Adrenal gland (tissue), 12 donors: ENCODE data around the gene CNTNAP2. TPM values are rescaled to one million over a fixed set of nuclear protein-coding genes. Genes with fewer than 3 reads are reported as not detected.

ENCODE experiments used
- DNase-seq, 7 donors: peaks; one replicate each; pipeline ENCODE4 v3.0.0-alpha.2; 2019 to 2020
- H3K27ac ChIP-seq, 5 donors: fragments of 200-600 bp; sonication (generic) in 4 of 5; 1 replicate in 3 of 5; 2 replicates in 2 of 5; pipeline versions ENCODE4 v1.5.1 to v1.8.0; 2016 to 2020; ENCODE audit warnings: mild to moderate bottlenecking in 1 of 5
- H3K27me3 ChIP-seq: fragments of 200-600 bp; 2 replicates; pipeline ENCODE4 v1.8.0; 2021
- H3K36me3 ChIP-seq, 2 donors: fragments of 200-600 bp; replicated peaks in 1 of 2; 1 replicate in 1 of 2; 2 replicates in 1 of 2; pipeline versions ENCODE4 v1.5.1 to v1.8.0; 2018 to 2022
- H3K4me1 ChIP-seq, 2 donors: fragments of 200-600 bp; replicated peaks in 1 of 2; 1 replicate in 1 of 2; 2 replicates in 1 of 2; pipeline versions ENCODE4 v1.5.1 to v1.8.0; 2018 to 2021
- H3K4me3 ChIP-seq, 4 donors: fragments of 200-600 bp; sonication (generic) in 3 of 4; one replicate each; pipeline ENCODE4 v1.5.1; 2016 to 2018
- H3K9me3 ChIP-seq, 3 donors: fragments of 200-600 bp; sonication (generic) in 1 of 3; replicated peaks in 1 of 3; 1 replicate in 2 of 3; 2 replicates in 1 of 3; pipeline versions ENCODE4 v1.5.1 to v1.8.0; 2016 to 2021
- POLR2A ChIP-seq, 2 donors: fragments of 450-650 bp; IDR thresholded peaks; one replicate each; pipeline ENCODE4 v1.6.1; 2017; ENCODE audit warnings: antibody characterized with exemption in 2 of 2, mild to moderate bottlenecking in 2 of 2, moderate library complexity in 1 of 2
- whole genome bisulfite sequencing, 4 donors: extraction: QIAGEN DNeasy Blood & Tissue Kit in 2 of 4; methylation state at CpG; one replicate each; pipeline versions ENCODE4 v1.1.5 to v1.1.7; 2013 to 2017; 5-methylcytosine and 5-hydroxymethylcytosine counted together
- intact Hi-C, 2 donors: fragments of 100-400 bp; cut with DNase I; formaldehyde crosslinking; loops; one replicate each; pipeline versions ENCODE4 v1.14.1 to v1.15.0; 2022 to 2023
- polyA plus RNA-seq, 3 donors: library from polyadenylated mRNA; stranded (reverse); fragments of 200-250 nt in 2 of 3; fragments of 350-450 nt in 1 of 3; fragmentation: Illumina TruSeq in 1 of 3; extraction: RNeasy Lipid Tissue Mini Kit (QIAGEN cat#74804) in 1 of 3; gene quantifications; one replicate each; pipeline ENCODE4 v1.2.3, GENCODE V29; 2013 to 2014
- total RNA-seq, 9 donors: library from RNA; depleted of rRNA in 4 of 9; stranded (reverse); fragments of >200 nt in 4 of 9; fragments of 120-200 nt in 1 of 9; fragmentation: NEBNext Ultra II Directional in 1 of 9; extraction: Animal tissue kit (Norgen Biotek cat#: 25700) in 1 of 9; gene quantifications; one replicate each; pipeline versions ENCODE4 v1.1.0 to v1.2.4, GENCODE V29; 2013 to 2023
- TF ChIP-seq, protein P1 (sequence below), 6 experiments: fragments of 450-650 bp in 4 of 6; fragments of 200-600 bp in 2 of 6; sonication (generic) in 1 of 6; IDR thresholded peaks; 1 replicate in 5 of 6; 2 replicates in 1 of 6; pipeline versions ENCODE4 v1.5.1 to v1.8.0; 2016 to 2021; ENCODE audit warnings: antibody characterized with exemption in 6 of 6, mild to moderate bottlenecking in 2 of 6, moderate library complexity in 1 of 6
- donor health status: healthy with polysubstance abuse.
- donor health status: Bipolar disorder and iron deficiency.
- donor health status: DM: yes; HTN: yes; CAD: no.
- donor health status: DM: no; HTN: no; CAD: no.
- donor health status: DM: no; HTN: no; CAD: no.
- donor health status: DM: yes; HTN: yes; CAD: no.

The CNTNAP2 gene
- total and polyA plus RNA-seq, 12 donors = 0.14 to 6.3 (median 1.8) TPM; not detected in 2

- intact Hi-C loops = no loop called here
- 39 to 58% (median 50%) methylated on average over 3 of the region's 3 CpGs for WGBS, 4 donors
- H3K9me3 ChIP-seq = no peaks in the 10 kb centered on the region
- DNase-seq = no peak
- no peaks in the 10 kb centered on the region for H3K27me3 ChIP-seq
- H3K4me3 ChIP-seq = no peak overlapping the region
- H3K27ac ChIP-seq = no peak overlapping the region
- no peaks in the 10 kb centered on the region for H3K4me1 ChIP-seq
- no peaks in the 10 kb centered on the region for H3K36me3 ChIP-seq
- TF ChIP-seq POLR2A (IDR thresholded peaks at IDR 0.05) = no peak
- TF ChIP-seq, protein P1, sequence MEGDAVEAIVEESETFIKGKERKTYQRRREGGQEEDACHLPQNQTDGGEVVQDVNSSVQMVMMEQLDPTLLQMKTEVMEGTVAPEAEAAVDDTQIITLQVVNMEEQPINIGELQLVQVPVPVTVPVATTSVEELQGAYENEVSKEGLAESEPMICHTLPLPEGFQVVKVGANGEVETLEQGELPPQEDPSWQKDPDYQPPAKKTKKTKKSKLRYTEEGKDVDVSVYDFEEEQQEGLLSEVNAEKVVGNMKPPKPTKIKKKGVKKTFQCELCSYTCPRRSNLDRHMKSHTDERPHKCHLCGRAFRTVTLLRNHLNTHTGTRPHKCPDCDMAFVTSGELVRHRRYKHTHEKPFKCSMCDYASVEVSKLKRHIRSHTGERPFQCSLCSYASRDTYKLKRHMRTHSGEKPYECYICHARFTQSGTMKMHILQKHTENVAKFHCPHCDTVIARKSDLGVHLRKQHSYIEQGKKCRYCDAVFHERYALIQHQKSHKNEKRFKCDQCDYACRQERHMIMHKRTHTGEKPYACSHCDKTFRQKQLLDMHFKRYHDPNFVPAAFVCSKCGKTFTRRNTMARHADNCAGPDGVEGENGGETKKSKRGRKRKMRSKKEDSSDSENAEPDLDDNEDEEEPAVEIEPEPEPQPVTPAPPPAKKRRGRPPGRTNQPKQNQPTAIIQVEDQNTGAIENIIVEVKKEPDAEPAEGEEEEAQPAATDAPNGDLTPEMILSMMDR (IDR thresholded peaks at IDR 0.05) = no peak
Observed at GRCh38 chr7:147904219-147904576, 1787.6 kb downstream of the CNTNAP2 start.

DNA sequence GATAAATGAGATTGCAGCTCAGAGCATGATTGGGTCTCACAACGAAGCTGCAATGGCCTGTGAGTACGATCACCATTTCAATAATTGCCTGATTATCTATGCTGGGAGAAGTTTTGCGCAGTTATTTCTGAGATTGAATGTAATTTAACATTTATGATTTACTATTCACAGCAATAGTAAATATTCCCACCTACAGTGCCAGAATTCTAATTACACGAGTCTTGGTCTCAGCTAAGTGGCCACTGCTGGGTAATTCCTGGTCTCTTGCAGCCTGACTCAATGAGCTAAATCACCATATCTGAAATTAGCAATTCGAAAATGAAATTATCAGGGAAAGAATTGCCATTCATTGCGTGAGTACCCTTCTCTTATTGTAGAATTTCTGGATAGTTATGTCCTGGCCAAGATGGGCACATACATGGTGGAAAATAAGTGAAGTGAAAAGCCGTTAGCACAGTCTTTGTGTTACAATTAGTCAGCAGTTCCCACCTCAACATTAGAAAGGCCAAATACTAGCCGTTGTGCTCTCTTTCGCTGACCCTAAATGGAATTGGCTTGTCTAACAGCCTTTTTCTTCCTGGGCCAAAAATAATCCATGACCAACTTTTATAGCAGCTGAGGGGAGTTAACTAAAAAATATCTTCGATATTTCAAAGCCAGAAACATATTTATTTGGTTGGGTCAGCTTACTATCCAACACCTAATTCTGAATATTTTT, 1793.0 kb downstream of the CNTNAP2 start:
- TF ChIP-seq, protein P1 (IDR thresholded peaks at IDR 0.05) = no peak
- TF ChIP-seq POLR2A (IDR thresholded peaks at IDR 0.05) = no peak
- intact Hi-C loops = no loop called here
- Histone ChIP-seq H3K27me3 (no peaks in the 10 kb centered on the region), H3K4me1 (no peaks in the 10 kb centered on the region), H3K27ac (no peak overlapping the region), H3K9me3 (no peaks in the 10 kb centered on the region), H3K36me3 (no peaks in the 10 kb centered on the region), H3K4me3 (no peak overlapping the region)
- WGBS, 4 donors = 79 to 84% (median 80%) methylated on average over 10 of the region's 10 CpGs
- no peak for DNase-seq

- 21 to 38% (median 35%) methylated on average over 3 of the region's 3 CpGs for WGBS, 4 donors
- H3K27ac ChIP-seq = no peak overlapping the region
- no peaks in the 10 kb centered on the region for H3K36me3 ChIP-seq
- no peak overlapping the region for H3K4me3 ChIP-seq
- H3K9me3 ChIP-seq = no peaks in the 10 kb centered on the region
- H3K27me3 ChIP-seq = no peaks in the 10 kb centered on the region
- TF ChIP-seq, protein P1 (IDR thresholded peaks at IDR 0.05) = no peak
- TF ChIP-seq POLR2A (IDR thresholded peaks at IDR 0.05) = no peak
- intact Hi-C loops = no loop called here
- DNase-seq = no peak
- H3K4me1 ChIP-seq = no peaks in the 10 kb centered on the region
Observed at GRCh38 chr7:147911201-147911601, 1794.6 kb downstream of the CNTNAP2 start.

DNA sequence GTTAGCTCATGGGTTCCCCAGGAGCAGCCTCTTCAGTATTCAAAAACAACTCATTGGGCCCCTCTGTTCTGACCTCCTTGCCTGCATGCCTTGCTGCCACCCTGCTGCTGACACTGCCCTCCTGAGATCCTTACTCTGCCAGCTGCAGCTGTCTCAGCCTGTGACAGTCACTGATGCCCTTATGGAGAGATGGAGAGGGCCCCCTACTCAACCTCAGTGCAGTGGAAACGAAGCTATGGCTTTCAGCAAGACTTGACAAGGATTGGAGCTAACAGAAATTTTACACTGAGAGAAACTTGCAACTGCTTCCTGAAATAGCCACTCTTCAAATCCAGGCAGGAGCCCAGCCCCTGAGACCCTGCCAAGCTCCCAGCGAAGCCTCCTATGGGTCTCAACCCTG, 1795.7 kb downstream of the CNTNAP2 start:
- WGBS, 4 donors = 59 to 77% (median 65%) methylated on average over 2 of the region's 2 CpGs
- intact Hi-C loops = no loop called here

More for the DNA sequence above, 1795.7 kb downstream of the CNTNAP2 start:
- no peaks in the 10 kb centered on the region for H3K4me1 ChIP-seq
- H3K9me3 ChIP-seq = no peaks in the 10 kb centered on the region
- no peak for DNase-seq
- no peaks in the 10 kb centered on the region for H3K36me3 ChIP-seq
- no peak overlapping the region for H3K4me3 ChIP-seq
- no peak for TF ChIP-seq POLR2A (IDR thresholded peaks at IDR 0.05)
- TF ChIP-seq, protein P1 (IDR thresholded peaks at IDR 0.05) = no peak
- H3K27me3 ChIP-seq = no peaks in the 10 kb centered on the region
- H3K27ac ChIP-seq = no peak overlapping the region
